ENCODE measurements around the gene RIMBP2. TPM values are rescaled to one million over a fixed set of nuclear protein-coding genes. Genes with fewer than 3 reads are reported as not detected.

The RIMBP2 gene
- polyA plus RNA-seq, 1 donor from 2014 or later = 14.6 TPM

GRCh38 chr12:130398100-130398848 lies 317.8 kb downstream of the RIMBP2 start:
- TF ChIP-seq, protein P1, sequence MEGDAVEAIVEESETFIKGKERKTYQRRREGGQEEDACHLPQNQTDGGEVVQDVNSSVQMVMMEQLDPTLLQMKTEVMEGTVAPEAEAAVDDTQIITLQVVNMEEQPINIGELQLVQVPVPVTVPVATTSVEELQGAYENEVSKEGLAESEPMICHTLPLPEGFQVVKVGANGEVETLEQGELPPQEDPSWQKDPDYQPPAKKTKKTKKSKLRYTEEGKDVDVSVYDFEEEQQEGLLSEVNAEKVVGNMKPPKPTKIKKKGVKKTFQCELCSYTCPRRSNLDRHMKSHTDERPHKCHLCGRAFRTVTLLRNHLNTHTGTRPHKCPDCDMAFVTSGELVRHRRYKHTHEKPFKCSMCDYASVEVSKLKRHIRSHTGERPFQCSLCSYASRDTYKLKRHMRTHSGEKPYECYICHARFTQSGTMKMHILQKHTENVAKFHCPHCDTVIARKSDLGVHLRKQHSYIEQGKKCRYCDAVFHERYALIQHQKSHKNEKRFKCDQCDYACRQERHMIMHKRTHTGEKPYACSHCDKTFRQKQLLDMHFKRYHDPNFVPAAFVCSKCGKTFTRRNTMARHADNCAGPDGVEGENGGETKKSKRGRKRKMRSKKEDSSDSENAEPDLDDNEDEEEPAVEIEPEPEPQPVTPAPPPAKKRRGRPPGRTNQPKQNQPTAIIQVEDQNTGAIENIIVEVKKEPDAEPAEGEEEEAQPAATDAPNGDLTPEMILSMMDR (IDR thresholded peaks at IDR 0.05; ENCODE audit: poor library complexity, severe bottlenecking) = no peak
- TF ChIP-seq POLR2AphosphoS5 (IDR thresholded peaks at IDR 0.05) (no peak), RAD21 (conservative IDR thresholded peaks at IDR 0.05) (no peak), EZH2 (IDR thresholded peaks at IDR 0.05; ENCODE audit: borderline replicate concordance, insufficient read depth, low read length, poor library complexity, severe bottlenecking) (no peak), MXI1 (conservative IDR thresholded peaks at IDR 0.05; ENCODE audit: poor library complexity, severe bottlenecking) (no peak)
- H3K4me3 ChIP-seq (ENCODE audit: low read length) = no peak overlapping the region
- no peak overlapping the region for H3K9ac ChIP-seq (ENCODE audit: low read length)
- H3F3A ChIP-seq (ENCODE audit: insufficient read depth, low read length, poor library complexity, severe bottlenecking) = no peaks in the 10 kb centered on the region
- no peaks in the 10 kb centered on the region for H3K79me2 ChIP-seq (replicated peaks; ENCODE audit: insufficient read depth, low read length)
- no peaks in the 10 kb centered on the region for H3K36me3 ChIP-seq (ENCODE audit: insufficient read depth, low read length)
- H3K27me3 ChIP-seq (ENCODE audit: insufficient read depth, low read depth, low read length) = no peaks in the 10 kb centered on the region
- no peaks in the 10 kb centered on the region for H3K9me2 ChIP-seq (ENCODE audit: insufficient read depth, low read length)
- H2AFZ ChIP-seq (ENCODE audit: low read depth, low read length) = no peak overlapping the region
- H3K9me3 ChIP-seq (ENCODE audit: low read length) = no peaks in the 10 kb centered on the region
- H4K20me1 ChIP-seq (ENCODE audit: insufficient read depth) = no peaks in the 10 kb centered on the region
- H3K27ac ChIP-seq (ENCODE audit: low read length) = no peak overlapping the region
- H3K4me2 ChIP-seq (ENCODE audit: low read length) = no peak overlapping the region

DNA sequence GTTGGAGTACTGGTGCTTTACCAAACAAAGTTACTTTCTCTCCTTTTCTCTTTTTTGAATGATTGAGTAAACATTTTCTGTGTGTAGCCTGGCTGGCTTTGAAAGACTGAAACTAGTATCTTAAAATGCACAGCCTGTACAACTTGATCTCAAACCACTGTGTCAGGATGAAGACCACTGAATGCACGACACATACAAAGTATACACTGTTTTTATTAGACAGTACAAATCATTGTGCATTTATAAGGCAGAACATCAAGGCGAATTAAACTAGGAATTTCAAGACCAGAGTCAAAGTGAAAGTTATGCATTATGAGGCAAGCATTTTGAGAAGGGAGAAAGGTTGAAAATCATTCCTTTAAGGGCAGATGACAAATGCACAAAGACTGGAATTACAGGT lies 319.4 kb downstream of the RIMBP2 start:
- Histone ChIP-seq H4K20me1 (ENCODE audit: insufficient read depth) (no peaks in the 10 kb centered on the region), H3K4me3 (ENCODE audit: low read length) (no peak overlapping the region), H3K27ac (ENCODE audit: low read length) (no peak overlapping the region)

GRCh38 chr12:130394906-130395305 lies 321.2 kb downstream of the RIMBP2 start:
- H3K9ac ChIP-seq (ENCODE audit: low read length) = no peak overlapping the region
- TF ChIP-seq REST (IDR thresholded peaks at IDR 0.05; ENCODE audit: borderline replicate concordance) (no peak), EP300 (conservative IDR thresholded peaks at IDR 0.05; ENCODE audit: poor library complexity, severe bottlenecking) (no peak), POLR2AphosphoS5 (IDR thresholded peaks at IDR 0.05) (no peak), TAF1 (IDR thresholded peaks at IDR 0.05; ENCODE audit: low read depth) (no peak), SMC3 (conservative IDR thresholded peaks at IDR 0.05; ENCODE audit: poor library complexity) (no peak), MXI1 (conservative IDR thresholded peaks at IDR 0.05; ENCODE audit: poor library complexity, severe bottlenecking) (no peak), RAD21 (conservative IDR thresholded peaks at IDR 0.05) (no peak), EZH2 (IDR thresholded peaks at IDR 0.05; ENCODE audit: borderline replicate concordance, insufficient read depth, low read length, poor library complexity, severe bottlenecking) (no peak)
- TF ChIP-seq, protein P1 (IDR thresholded peaks at IDR 0.05; ENCODE audit: poor library complexity, severe bottlenecking) = no peak
- H3K9me3 ChIP-seq (ENCODE audit: low read length) = no peaks in the 10 kb centered on the region
- no peak overlapping the region for H3K4me2 ChIP-seq (ENCODE audit: low read length)
- no peak overlapping the region for H3K4me3 ChIP-seq (ENCODE audit: low read length)
- H3K9me2 ChIP-seq (ENCODE audit: insufficient read depth, low read length) = no peaks in the 10 kb centered on the region
- no peaks in the 10 kb centered on the region for H3F3A ChIP-seq (ENCODE audit: insufficient read depth, low read length, poor library complexity, severe bottlenecking)
- H3K79me2 ChIP-seq (replicated peaks; ENCODE audit: insufficient read depth, low read length) = no peaks in the 10 kb centered on the region
- no peaks in the 10 kb centered on the region for H3K36me3 ChIP-seq (ENCODE audit: insufficient read depth, low read length)
- no peak overlapping the region for H3K27ac ChIP-seq (ENCODE audit: low read length)
- H4K20me1 ChIP-seq (ENCODE audit: insufficient read depth) = no peaks in the 10 kb centered on the region
- no peak overlapping the region for H2AFZ ChIP-seq (ENCODE audit: low read depth, low read length)
- H3K27me3 ChIP-seq (ENCODE audit: insufficient read depth, low read depth, low read length) = no peaks in the 10 kb centered on the region

More for the DNA sequence above, 319.4 kb downstream of the RIMBP2 start:
- H2AFZ ChIP-seq (ENCODE audit: low read depth, low read length) = no peak overlapping the region
- no peak overlapping the region for H3K4me2 ChIP-seq (ENCODE audit: low read length)
- no peaks in the 10 kb centered on the region for H3F3A ChIP-seq (ENCODE audit: insufficient read depth, low read length, poor library complexity, severe bottlenecking)
- H3K9me3 ChIP-seq (ENCODE audit: low read length) = no peaks in the 10 kb centered on the region
- no peaks in the 10 kb centered on the region for H3K27me3 ChIP-seq (ENCODE audit: insufficient read depth, low read depth, low read length)
- no peak for TF ChIP-seq TAF1 (IDR thresholded peaks at IDR 0.05; ENCODE audit: low read depth)
- TF ChIP-seq, protein P1 (IDR thresholded peaks at IDR 0.05; ENCODE audit: poor library complexity, severe bottlenecking) = no peak
- TF ChIP-seq EZH2 (IDR thresholded peaks at IDR 0.05; ENCODE audit: borderline replicate concordance, insufficient read depth, low read length, poor library complexity, severe bottlenecking) = no peak
- TF ChIP-seq RAD21 (conservative IDR thresholded peaks at IDR 0.05) = no peak
- no peaks in the 10 kb centered on the region for H3K79me2 ChIP-seq (replicated peaks; ENCODE audit: insufficient read depth, low read length)
- no peak overlapping the region for H3K9ac ChIP-seq (ENCODE audit: low read length)
- no peaks in the 10 kb centered on the region for H3K36me3 ChIP-seq (ENCODE audit: insufficient read depth, low read length)
- H3K9me2 ChIP-seq (ENCODE audit: insufficient read depth, low read length) = no peaks in the 10 kb centered on the region

Measured in neural cell (in vitro differentiated cells).